GM10266 (cell line): ENCODE results near the gene MAG.

Experiments
- DNase-seq: peaks from one replicate; pipeline ENCODE4 v3.0.0; 2012; ENCODE audit errors: extremely low spot score
- TF ChIP-seq, protein P1 (sequence below): IDR thresholded peaks from 2 replicates; pipeline ENCODE4 v1.5.1; 2012; ENCODE audit warnings: mild to moderate bottlenecking, low read depth; ENCODE audit not compliant: control insufficient read depth, insufficient read depth; ENCODE audit errors: missing control alignments

Gene MAG

DNA sequence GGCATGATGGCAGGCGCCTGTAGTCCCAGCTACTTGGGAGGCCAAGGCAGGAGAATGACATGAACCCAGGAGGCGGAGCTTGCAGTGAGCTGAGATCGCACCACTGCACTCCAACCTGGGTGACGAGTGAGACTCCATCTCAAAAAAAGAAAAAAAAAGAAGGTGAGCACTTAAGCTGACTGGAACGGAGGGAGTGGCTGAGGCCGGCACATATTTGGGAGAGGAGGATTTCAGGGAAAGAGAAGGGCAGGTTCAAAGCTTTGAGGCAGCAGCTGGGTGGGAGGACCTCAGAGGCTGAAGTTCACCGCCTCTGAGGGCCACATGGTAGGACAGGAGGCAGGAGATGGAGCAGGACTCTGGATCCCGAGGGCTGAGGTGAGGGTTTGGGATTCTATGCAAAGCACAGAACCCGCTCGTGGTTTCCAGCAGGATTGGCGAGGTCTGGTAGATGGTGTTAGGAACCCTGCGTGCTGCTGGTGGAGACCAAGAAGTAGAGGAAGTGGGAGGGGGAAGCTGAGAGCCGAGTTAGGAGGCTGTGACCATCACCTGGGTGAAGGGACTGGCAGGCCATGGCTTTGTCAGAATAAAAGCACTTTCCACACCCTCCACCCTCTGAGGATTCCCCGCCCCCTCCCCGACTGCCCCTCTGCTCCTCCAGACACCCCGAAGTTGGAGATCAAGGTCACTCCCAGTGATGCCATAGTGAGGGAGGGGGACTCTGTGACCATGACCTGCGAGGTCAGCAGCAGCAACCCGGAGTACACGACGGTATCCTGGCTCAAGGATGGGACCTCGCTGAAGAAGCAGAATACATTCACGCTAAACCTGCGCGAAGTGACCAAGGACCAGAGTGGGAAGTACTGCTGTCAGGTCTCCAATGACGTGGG is 45.4 kb downstream of the MAG start:
- TF ChIP-seq, protein P1, sequence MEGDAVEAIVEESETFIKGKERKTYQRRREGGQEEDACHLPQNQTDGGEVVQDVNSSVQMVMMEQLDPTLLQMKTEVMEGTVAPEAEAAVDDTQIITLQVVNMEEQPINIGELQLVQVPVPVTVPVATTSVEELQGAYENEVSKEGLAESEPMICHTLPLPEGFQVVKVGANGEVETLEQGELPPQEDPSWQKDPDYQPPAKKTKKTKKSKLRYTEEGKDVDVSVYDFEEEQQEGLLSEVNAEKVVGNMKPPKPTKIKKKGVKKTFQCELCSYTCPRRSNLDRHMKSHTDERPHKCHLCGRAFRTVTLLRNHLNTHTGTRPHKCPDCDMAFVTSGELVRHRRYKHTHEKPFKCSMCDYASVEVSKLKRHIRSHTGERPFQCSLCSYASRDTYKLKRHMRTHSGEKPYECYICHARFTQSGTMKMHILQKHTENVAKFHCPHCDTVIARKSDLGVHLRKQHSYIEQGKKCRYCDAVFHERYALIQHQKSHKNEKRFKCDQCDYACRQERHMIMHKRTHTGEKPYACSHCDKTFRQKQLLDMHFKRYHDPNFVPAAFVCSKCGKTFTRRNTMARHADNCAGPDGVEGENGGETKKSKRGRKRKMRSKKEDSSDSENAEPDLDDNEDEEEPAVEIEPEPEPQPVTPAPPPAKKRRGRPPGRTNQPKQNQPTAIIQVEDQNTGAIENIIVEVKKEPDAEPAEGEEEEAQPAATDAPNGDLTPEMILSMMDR, result no peak
- DNase-seq, result no peak

DNA sequence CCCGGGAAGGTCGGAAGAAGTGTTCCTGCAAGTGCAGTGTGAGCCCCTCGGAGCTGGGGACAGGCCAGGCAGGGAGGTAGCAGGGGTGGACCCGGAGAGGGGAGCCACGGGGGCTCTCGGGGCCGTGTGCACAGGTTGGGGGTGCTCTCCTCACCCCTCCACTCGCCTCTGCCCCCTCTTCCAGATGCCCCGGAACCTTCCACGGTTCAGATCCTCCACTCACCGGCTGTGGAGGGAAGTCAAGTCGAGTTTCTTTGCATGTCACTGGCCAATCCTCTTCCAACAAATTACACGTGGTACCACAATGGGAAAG is 46.0 kb downstream of the MAG start:
- TF ChIP-seq, protein P1, result no peak
- no peak for DNase-seq

DNA sequence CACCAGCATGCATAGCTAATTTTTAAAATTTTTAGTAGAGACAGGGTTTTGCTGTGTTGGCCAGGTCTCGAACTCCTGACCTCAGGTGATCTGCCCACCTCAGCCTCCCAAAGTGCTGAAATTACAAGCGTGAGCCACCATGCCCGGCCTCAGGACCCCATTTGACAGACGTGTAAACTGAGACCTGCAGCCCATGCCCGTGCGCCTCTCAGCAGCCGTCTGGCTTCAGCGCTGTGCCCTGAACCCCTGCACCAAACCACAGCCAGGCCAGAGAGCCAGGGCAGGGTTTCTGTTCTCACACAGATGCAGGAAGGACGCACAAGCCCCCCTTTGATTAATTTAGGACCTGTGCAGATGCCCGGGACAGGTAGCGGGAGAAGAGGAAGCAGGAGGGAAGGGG is 48.5 kb downstream of the MAG start:
- no peak for DNase-seq

DNA sequence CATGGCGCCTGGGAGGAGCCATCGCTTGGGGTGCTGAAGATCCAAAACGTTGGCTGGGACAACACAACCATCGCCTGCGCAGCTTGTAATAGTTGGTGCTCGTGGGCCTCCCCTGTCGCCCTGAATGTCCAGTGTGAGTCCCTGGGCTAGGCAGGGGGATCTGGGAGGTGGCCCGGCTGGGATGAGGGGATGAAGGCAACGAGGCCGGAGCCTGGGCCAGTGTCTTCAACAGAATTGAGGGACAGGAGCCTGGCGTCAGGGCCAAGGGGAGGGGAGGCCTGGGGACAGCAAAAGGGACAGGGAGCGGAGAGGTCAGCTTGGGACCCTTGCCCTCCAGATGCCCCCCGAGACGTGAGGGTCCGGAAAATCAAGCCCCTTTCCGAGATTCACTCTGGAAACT is 49.0 kb downstream of the MAG start:
- no peak for DNase-seq
- TF ChIP-seq, protein P1, result no peak

More for the DNA sequence above, 48.5 kb downstream of the MAG start:
- TF ChIP-seq, protein P1, result no peak

- no peak for DNase-seq
These were observed 49.7 kb downstream of the MAG start for GRCh38 chr19:35341565-35342225.

DNA sequence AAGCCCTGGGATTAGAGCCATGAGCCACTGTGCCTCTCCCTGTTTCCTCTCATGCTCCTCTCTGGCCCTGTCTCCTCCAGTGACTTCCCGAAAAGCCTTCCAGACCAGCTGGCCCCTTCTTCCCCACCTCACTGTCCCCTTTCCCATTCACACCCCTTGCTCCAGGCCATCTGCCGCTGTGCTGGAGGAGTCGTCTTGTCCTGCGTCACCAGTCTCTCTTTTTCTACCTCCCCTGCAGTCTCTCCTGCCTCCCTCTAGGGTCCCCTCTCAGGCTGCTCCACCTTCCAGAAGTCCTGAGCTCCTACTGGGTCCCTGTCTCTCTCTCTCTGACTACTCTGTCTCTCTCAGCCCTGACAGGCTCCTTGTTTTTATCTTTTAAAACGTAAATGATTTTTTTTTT is 50.5 kb downstream of the MAG start:
- DNase-seq, result no peak
- TF ChIP-seq, protein P1, result no peak

More at GRCh38 chr19:35341565-35342225, 49.7 kb downstream of the MAG start:
- TF ChIP-seq, protein P1, result no peak

GRCh38 chr19:35344511-35345031 is 52.6 kb downstream of the MAG start:
- TF ChIP-seq, protein P1, result no peak
- no peak for DNase-seq
